K562 (cell line): ENCODE results near the gene GRK3. TPM values are rescaled to one million over a fixed set of nuclear protein-coding genes. Genes with fewer than 3 reads are reported as not detected.
A peak's percentile ranks its signal among the peaks of the same experiment; 100 is the strongest.

Source experiments
- ATAC-seq: fragments of 200-7000 bp; cut with Tn5 transposase; 3 replicates; pipeline ENCODE4 v1.9.1; 2020; ENCODE audit warnings: moderate library complexity
- BruUV-seq: library from RNA; stranded (reverse); fragments of 400-500 nt; replicated peaks from 2 replicates; lab custom pipeline; 2021; lab: Mats Ljungman, UMichigan
- CTCF ChIA-PET: fragments of 300-600 bp; formaldehyde crosslinking; extraction: SDS; loops from one replicate; lab custom pipeline; 2021; ENCODE audit warnings: low intra/inter-chr PET ratio; lab: Yijun Ruan, JAX
- POLR2A ChIA-PET: fragments of 300-600, 350-650 bp; sonication (Branson Sonifier 250); formaldehyde crosslinking; extraction: SDS; loops from one replicate; lab custom pipeline; 2021; ENCODE audit warnings: antibody characterized with exemption, inconsistent platforms; lab: Yijun Ruan, JAX
- DNase-seq, 4 experiments: peaks; one replicate each; pipeline versions ENCODE4 v3.0.0 to v3.0.0-alpha.2; 2011 to 2018; ENCODE audit warnings: low spot score in 3 of 4, mixed read lengths in 3 of 4; ENCODE audit errors: extremely low read depth in 1 of 4
- FAIRE-seq: peaks from 2 replicates; lab custom pipeline; 2011; peaks lifted over from hg19 to GRCh38; lab: Jason Lieb, UNC
- H2AFZ ChIP-seq: 2 replicates; pipeline ENCODE4 v1.6.0; 2011; ENCODE audit warnings: low read depth, low read length, control low read depth, inconsistent platforms
- H3K27ac ChIP-seq: fragments of 200-600 bp; 3 replicates; pipeline ENCODE4 v1.8.0; 2011; ENCODE audit warnings: low read depth, mild to moderate bottlenecking, control low read depth, inconsistent platforms, low read length, moderate library complexity, mixed read lengths; ENCODE audit errors: extremely low read depth
- H3K27me3 ChIP-seq, 2 experiments: fragments of 300-600 bp in 1 of 2; 2 replicates in 1 of 2; 3 replicates in 1 of 2; pipeline versions ENCODE4 v1.6.0 to v1.8.0; 2011; ENCODE audit warnings: inconsistent platforms in 2 of 2, low read length in 2 of 2, mild to moderate bottlenecking in 1 of 2, mixed read lengths in 1 of 2, moderate library complexity in 1 of 2; ENCODE audit not compliant: control insufficient read depth in 2 of 2, insufficient read depth in 2 of 2
- H3K36me3 ChIP-seq: fragments of 300-600 bp; 3 replicates; pipeline ENCODE4 v1.8.0; 2011; ENCODE audit warnings: mild to moderate bottlenecking, low read length, inconsistent platforms; ENCODE audit not compliant: control insufficient read depth, insufficient read depth
- H3K4me1 ChIP-seq, 2 experiments: fragments of 200-600 bp in 1 of 2; replicated peaks in 1 of 2; 2 replicates in 1 of 2; 3 replicates in 1 of 2; pipeline versions ENCODE4 v1.5.1 to v1.8.0; 2011; ENCODE audit warnings: inconsistent platforms in 2 of 2, low read length in 2 of 2, mild to moderate bottlenecking in 1 of 2, mixed read lengths in 1 of 2, moderate library complexity in 1 of 2; ENCODE audit not compliant: control insufficient read depth in 2 of 2, insufficient read depth in 2 of 2
- H3K4me2 ChIP-seq: 2 replicates; pipeline ENCODE4 v1.6.1; 2011; ENCODE audit warnings: low read length, control low read depth, inconsistent platforms, mixed read lengths; ENCODE audit not compliant: insufficient read depth
- H3K4me3 ChIP-seq: fragments of 200-600 bp; sonication (generic), shearing (Covaris generic); 2 replicates; pipeline ENCODE4 v1.5.1; 2016; ENCODE audit warnings: control low read depth, inconsistent platforms
- H3K79me2 ChIP-seq: fragments of 200-600 bp; 3 replicates; pipeline ENCODE4 v1.8.0; 2011; ENCODE audit warnings: low read length, inconsistent platforms; ENCODE audit not compliant: control insufficient read depth, insufficient read depth
- H3K9ac ChIP-seq, 2 experiments: 2 replicates each; pipeline versions ENCODE4 v1.6.0 to v1.6.1; 2011; ENCODE audit warnings: low read depth in 2 of 2, low read length in 2 of 2, control low read depth in 1 of 2, inconsistent platforms in 1 of 2, mild to moderate bottlenecking in 1 of 2, mixed read lengths in 1 of 2; ENCODE audit not compliant: insufficient read depth in 1 of 2
- H3K9me1 ChIP-seq: one replicate; pipeline ENCODE4 v1.6.0; 2011; ENCODE audit warnings: inconsistent platforms, mild to moderate bottlenecking, low read length, moderate library complexity; ENCODE audit not compliant: control insufficient read depth, insufficient read depth
- H3K9me3 ChIP-seq: replicated peaks from 2 replicates; pipeline ENCODE4 v1.5.1; 2011; ENCODE audit warnings: low read depth, low read length, inconsistent platforms; ENCODE audit not compliant: control insufficient read depth, insufficient read depth
- H4K20me1 ChIP-seq: replicated peaks from 2 replicates; pipeline ENCODE4 v1.6.1; 2011; ENCODE audit warnings: low read length, inconsistent platforms, mixed read lengths; ENCODE audit not compliant: control insufficient read depth, insufficient read depth
- POLR2G ChIP-seq: fragments of 200-400 bp; formaldehyde crosslinking; IDR thresholded peaks from 2 replicates; pipeline ENCODE4 v1.6.1; 2017; ENCODE audit warnings: low read depth, mild to moderate bottlenecking, antibody characterized with exemption, low read length, moderate library complexity
- RBFOX2 ChIP-seq: fragments of 200-400 bp; formaldehyde crosslinking; IDR thresholded peaks from 2 replicates; pipeline ENCODE4 v1.6.1; 2017; ENCODE audit warnings: low read depth, mild to moderate bottlenecking, low read length, moderate library complexity
- RNF219 ChIP-seq: fragments of 250-450 bp; sonication (Bioruptor Pico); IDR thresholded peaks from 2 replicates; pipeline ENCODE4 v1.5.0; 2022; ENCODE audit warnings: mild to moderate bottlenecking
- SRF ChIP-seq, 2 experiments: fragments of 250-450, 450-650 bp in 1 of 2; sonication (Bioruptor Pico) in 1 of 2; sonication (generic) in 1 of 2; formaldehyde crosslinking; IDR thresholded peaks; 2 replicates each; pipeline versions ENCODE4 v1.5.0 to v1.5.1; 2020 to 2022; ENCODE audit warnings: mild to moderate bottlenecking in 1 of 2, missing genetic modification reagents in 1 of 2
- WHSC1 ChIP-seq: IDR thresholded peaks from one replicate; pipeline ENCODE4 v1.6.1; 2012; ENCODE audit warnings: low read length, control low read depth, inconsistent platforms
- WGBS: fragments of 100-300 bp; shearing (Covaris generic); methylation state at CpG from one replicate; pipeline ENCODE4 v1.1.6; 2016; ENCODE audit warnings: low coverage, mixed read lengths; ENCODE audit not compliant: insufficient coverage; ENCODE audit errors: missing lambda C conversion rate; 5-methylcytosine and 5-hydroxymethylcytosine counted together
- in situ Hi-C: fragments of 300-500 bp; cut with MboI; formaldehyde crosslinking; loops from 4 replicates; pipeline ENCODE4 v1.15.0; 2018; ENCODE audit warnings: inconsistent platforms, mixed read lengths
- intact Hi-C: fragments of 100-400 bp; cut with micrococcal nuclease; formaldehyde crosslinking; loops from 2 replicates; pipeline ENCODE4 v1.14.2; 2022
- polyA plus RNA-seq, 8 experiments: library from polyadenylated mRNA; depleted of rRNA in 4 of 8; stranded (reverse) in 5 of 8; unstranded in 3 of 8; fragments of >200 nt; fragmentation: Nextera tagmentation in 2 of 8; fragmentation: Illumina TruSeq in 1 of 8; extraction: Ambion mirVana in 2 of 8; extraction: Trizol in 1 of 8; gene quantifications; 2 replicates each; pipeline versions ENCODE4 v1.2.1 to v1.2.3, GENCODE V29; 2011 to 2014; ENCODE audit warnings: inconsistent platforms in 1 of 8, missing spikeins in 1 of 8
- total RNA-seq, 7 experiments: library from RNA; depleted of rRNA in 6 of 7; stranded (reverse); fragments of >200 nt in 6 of 7; fragmentation: Illumina TruSeq in 2 of 7; extraction: Trizol in 2 of 7; gene quantifications; 2 replicates each; pipeline versions ENCODE4 v1.2.1 to v1.2.3, GENCODE V29; 2011 to 2021; ENCODE audit warnings: low replicate concordance in 1 of 7

The GRK3 gene
- total and polyA plus RNA-seq, 9 of the 15 experiments (the other 6 are each of a cell fraction or from before 2014, with no cell fraction given) = 1.4 to 7.6 (median 3.6) TPM

- Histone ChIP-seq H2AFZ (no peak overlapping the region), H3K4me1 (peaks cover 9 to 19% of the 10 kb centered on the region in 2 experiments), H4K20me1 (peaks cover 44% of the 10 kb centered on the region), H3K27me3 (no peaks in the 10 kb centered on the region), H3K27ac (no peak overlapping the region), H3K36me3 (peaks cover 6% of the 10 kb centered on the region; the same call in 2 of the 3 replicates), H3K4me3 (no peak overlapping the region), H3K4me2 (no peak overlapping the region), H3K79me2 (peaks cover 29% of the 10 kb centered on the region), H3K9ac (peak overlapping the region in 1 of 2 experiments; percentile 45; a peak in 1 of 4 replicates), H3K9me3 (no peaks in the 10 kb centered on the region), H3K9me1 (no peaks in the 10 kb centered on the region)
- intact Hi-C loops (no loop called here), in situ Hi-C loops (no loop called here)
- no peak for DNase-seq
- BruUV-seq = no TSS peak
- POLR2A ChIA-PET = interaction anchor here (0.6 to 1.5 kb wide), 5 partner anchors 12 to 70 kb away, joined by 3 to 4 read pairs (median 3); partner anchors contain the start of gene MYO18B
- no peak for FAIRE-seq
- ATAC-seq = no peak
- CTCF ChIA-PET = no interaction called here
- 90% methylated on average over 13 of the region's 24 CpGs for WGBS
- TF ChIP-seq RBFOX2 (peak; percentile 40), POLR2G (peak; percentile 34; the same call in 1 of the 2 replicates), WHSC1 (no peak)
These were observed 190.2 kb downstream of the GRK3 start for GRCh38 chr22:25754527-25755202.

- Histone ChIP-seq H3K36me3 (peaks cover 14% of the 10 kb centered on the region; the same call in 2 of the 3 replicates), H3K79me2 (peaks cover 7% of the 10 kb centered on the region; the same call in 1 of the 3 replicates), H3K9me1 (no peaks in the 10 kb centered on the region), H4K20me1 (peaks cover 33% of the 10 kb centered on the region; the same call in 1 of the 2 replicates), H3K27me3 (no peaks in the 10 kb centered on the region), H3K9ac (no peak overlapping the region), H3K4me2 (no peak overlapping the region), H2AFZ (no peak overlapping the region), H3K4me1 (peaks cover 19% of the 10 kb centered on the region in 2 experiments; a peak in 4 of 5 replicates), H3K4me3 (no peak overlapping the region), H3K27ac (no peak overlapping the region), H3K9me3 (no peaks in the 10 kb centered on the region)
- no TSS peak for BruUV-seq
- WGBS = 72% methylated on average over 2 of the region's 3 CpGs
- no peak for FAIRE-seq
- intact Hi-C loops (no loop called here), in situ Hi-C loops (no loop called here)
- ChIA-PET POLR2A (interaction anchor here (0.6 to 6.2 kb wide), 3 partner anchors 8 to 112 kb away, joined by 3 to 51 read pairs (median 8); no protein-coding TSS in a partner anchor), CTCF (no interaction called here)
- ATAC-seq = no peak
- DNase-seq = no peak
- TF ChIP-seq SRF (CRISPR knock-in tag; IDR thresholded peaks at IDR 0.05) (no peak), RNF219 (CRISPR knock-in tag) (no peak)
These were observed 193.2 kb downstream of the GRK3 start for GRCh38 chr22:25757686-25758085.
